WERI-Rb-1 (cell line): ENCODE measurements around the gene CLEC16A.
A peak's percentile ranks its signal among the peaks of the same experiment; 100 is the strongest.

Experiments
- DNase-seq: peaks from one replicate; pipeline ENCODE4 v3.0.0-alpha.2; 2020
- H3K27ac ChIP-seq: fragments of 250-450 bp; sonication (Bioruptor Pico); 2 replicates; pipeline ENCODE4 v1.5.1; 2020; ENCODE audit warnings: mild to moderate bottlenecking, moderate library complexity
- H3K27me3 ChIP-seq: fragments of 250-450 bp; sonication (Bioruptor Pico); 2 replicates; pipeline ENCODE4 v1.5.1; 2021; ENCODE audit warnings: mild to moderate bottlenecking, low read depth, moderate library complexity; ENCODE audit not compliant: insufficient read depth, severe bottlenecking
- H3K36me3 ChIP-seq: fragments of 250-450 bp; sonication (Bioruptor Pico); 2 replicates; pipeline ENCODE4 v1.5.1; 2020; ENCODE audit warnings: mild to moderate bottlenecking, moderate library complexity
- H3K4me3 ChIP-seq: 2 replicates; pipeline ENCODE4 v1.5.1; 2011; ENCODE audit warnings: low read depth, mild to moderate bottlenecking, control low read depth, low read length
- H3K9me3 ChIP-seq: fragments of 250-450 bp; sonication (Bioruptor Pico); 2 replicates; pipeline ENCODE4 v1.5.1; 2021; ENCODE audit warnings: mild to moderate bottlenecking, moderate library complexity; ENCODE audit not compliant: severe bottlenecking
- CTCF ChIP-seq: IDR thresholded peaks from 2 replicates; pipeline ENCODE4 v1.5.1; 2011; ENCODE audit warnings: low read depth, mild to moderate bottlenecking, control low read depth, inconsistent platforms, low read length

CLEC16A gene

GRCh38 chr16:11149011-11149616 is 204.8 kb downstream of the CLEC16A start:
- Histone ChIP-seq H3K4me3 (no peak overlapping the region), H3K36me3 (no peaks in the 10 kb centered on the region), H3K9me3 (no peaks in the 10 kb centered on the region), H3K27me3 (no peaks in the 10 kb centered on the region), H3K27ac (no peak overlapping the region)
- no peak for DNase-seq
- TF ChIP-seq CTCF = no peak

GRCh38 chr16:11150190-11150589 is 205.8 kb downstream of the CLEC16A start:
- Histone ChIP-seq H3K27ac (no peak overlapping the region), H3K36me3 (no peaks in the 10 kb centered on the region), H3K27me3 (no peaks in the 10 kb centered on the region), H3K4me3 (no peak overlapping the region), H3K9me3 (no peaks in the 10 kb centered on the region)
- TF ChIP-seq CTCF = no peak
- no peak for DNase-seq

GRCh38 chr16:11151156-11151884 is 207.0 kb downstream of the CLEC16A start:
- Histone ChIP-seq H3K4me3 (peak overlapping the region; percentile 19), H3K27ac (peak overlapping the region; percentile 68), H3K36me3 (no peaks in the 10 kb centered on the region), H3K27me3 (no peaks in the 10 kb centered on the region), H3K9me3 (no peaks in the 10 kb centered on the region)
- no peak for TF ChIP-seq CTCF
- peak; percentile 50 for DNase-seq

GRCh38 chr16:11151885-11152629 is 207.7 kb downstream of the CLEC16A start:
- no peak for TF ChIP-seq CTCF
- peak; percentile 47 for DNase-seq
- Histone ChIP-seq H3K27me3 (no peaks in the 10 kb centered on the region), H3K36me3 (no peaks in the 10 kb centered on the region), H3K27ac (peak overlapping the region; percentile 68), H3K9me3 (no peaks in the 10 kb centered on the region), H3K4me3 (peak overlapping the region; percentile 19)

GRCh38 chr16:11152677-11153331 is 208.4 kb downstream of the CLEC16A start:
- Histone ChIP-seq H3K27ac (peak overlapping the region; percentile 68; the same call in 1 of the 2 replicates), H3K27me3 (no peaks in the 10 kb centered on the region), H3K4me3 (no peak overlapping the region), H3K36me3 (no peaks in the 10 kb centered on the region), H3K9me3 (no peaks in the 10 kb centered on the region)
- no peak for DNase-seq
- no peak for TF ChIP-seq CTCF
